Activated naive CD4-positive, alpha-beta T cell treated with anti-CD3 and anti-CD28 coated beads for 36 hours (primary cell): ENCODE measurements around the gene GRPEL1. TPM values are rescaled to one million over a fixed set of nuclear protein-coding genes. Genes with fewer than 3 reads are reported as not detected.

Source experiments
- CTCF ChIA-PET: fragments of 350-600 bp; sonication (Branson Sonifier 250); formaldehyde crosslinking; loops from one replicate; lab custom pipeline; 2021; ENCODE audit warnings: antibody characterized with exemption; lab: Charles Lee
- DNase-seq: peaks from one replicate; pipeline ENCODE4 v3.0.0-alpha.2; 2020
- H3K27ac Mint-ChIP-seq: one replicate; pipeline ENCODE4 v1.8.0; 2021; ENCODE audit warnings: mild to moderate bottlenecking, mixed read lengths
- H3K27me3 Mint-ChIP-seq: one replicate; pipeline ENCODE4 v1.8.0; 2021; ENCODE audit warnings: low read depth, mixed read lengths
- H3K36me3 Mint-ChIP-seq: one replicate; pipeline ENCODE4 v1.8.0; 2021; ENCODE audit warnings: low read depth, mixed read lengths
- H3K4me1 Mint-ChIP-seq: one replicate; pipeline ENCODE4 v1.8.0; 2021; ENCODE audit warnings: low read depth, mixed read lengths
- H3K4me3 Mint-ChIP-seq: one replicate; pipeline ENCODE4 v1.8.0; 2021; ENCODE audit warnings: mild to moderate bottlenecking, moderate library complexity, mixed read lengths
- H3K9me3 Mint-ChIP-seq: one replicate; pipeline ENCODE4 v1.8.0; 2021; ENCODE audit warnings: mixed read lengths
- intact Hi-C: fragments of 100-400 bp; cut with micrococcal nuclease; formaldehyde crosslinking; loops from one replicate; pipeline ENCODE4 v1.15.1; 2023
- total RNA-seq, 2 experiments: library from RNA; stranded (reverse); gene quantifications; one replicate each; pipeline ENCODE4 v1.2.3, GENCODE V29; 2021

GRPEL1 gene
- total RNA-seq, 2 experiments from 2014 or later: 53.7 to 53.9 TPM

DNA sequence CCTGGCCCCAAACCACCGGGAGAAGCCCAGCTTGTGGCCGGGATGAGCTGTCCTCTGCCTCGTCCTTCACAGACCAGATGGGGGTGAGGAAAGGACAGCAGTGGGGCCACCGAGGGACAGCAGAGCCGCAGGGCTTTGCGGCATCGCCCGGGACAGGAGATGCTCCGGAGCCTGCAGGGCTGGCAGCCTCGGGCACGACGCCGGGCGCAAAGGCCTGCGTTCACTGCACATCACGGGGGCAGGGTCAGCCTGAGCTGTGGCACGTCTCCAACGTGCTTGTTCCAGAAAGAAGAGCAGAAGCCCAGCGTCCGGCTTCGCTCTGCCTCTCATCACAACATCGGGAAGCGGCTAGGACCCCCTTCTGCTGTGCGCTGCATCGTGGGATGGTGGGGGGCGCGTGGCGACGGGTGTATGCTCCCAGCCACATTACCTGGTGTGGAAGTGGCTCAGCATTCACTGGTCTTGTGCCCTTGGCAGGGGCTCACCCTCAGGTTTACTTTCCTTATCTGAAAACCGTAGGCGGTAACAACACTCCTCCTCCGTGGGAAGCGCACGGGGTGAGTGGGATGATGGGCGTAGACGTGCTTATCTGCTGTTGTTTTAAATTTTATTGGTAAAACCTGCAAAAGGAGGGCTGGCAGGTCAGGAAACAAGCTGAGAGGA is 17.3 kb downstream of the GRPEL1 start:
- peaks cover 53% of the 10 kb centered on the region for H3K4me1 Mint-ChIP-seq
- H3K36me3 Mint-ChIP-seq: peaks cover 6% of the 10 kb centered on the region
- H3K27ac Mint-ChIP-seq: no peak overlapping the region

DNA sequence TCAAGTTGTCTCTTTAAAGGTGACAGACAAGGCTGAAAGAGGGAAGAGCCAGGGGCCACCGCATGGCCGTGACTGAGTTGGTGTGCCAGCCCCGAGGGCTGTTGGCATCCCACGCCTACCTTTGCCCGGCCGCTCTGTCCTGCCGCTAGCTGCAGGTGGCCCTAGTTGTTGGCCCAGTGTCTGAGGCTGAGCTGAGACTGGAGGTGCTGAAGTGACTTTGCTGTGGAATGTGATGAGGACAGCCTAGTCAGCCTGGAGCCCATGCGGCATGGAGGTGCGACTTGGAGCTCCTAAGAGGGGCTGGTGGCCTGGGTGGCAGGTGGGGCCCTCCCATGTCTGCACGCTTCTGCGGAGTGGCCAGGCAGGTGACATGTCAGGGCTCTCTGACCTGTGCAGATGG is 18.1 kb downstream of the GRPEL1 start:
- H3K27ac Mint-ChIP-seq: no peak overlapping the region
- intact Hi-C loops: no loop called here
- H3K36me3 Mint-ChIP-seq: peaks cover 6% of the 10 kb centered on the region
- DNase-seq: no peak
- peaks cover 60% of the 10 kb centered on the region for H3K4me1 Mint-ChIP-seq
- H3K4me3 Mint-ChIP-seq: no peak overlapping the region
- CTCF ChIA-PET: interaction anchor here (0.9 to 2.1 kb wide), 3 partner anchors 13 to 21 kb away, joined by 3 to 9 read pairs (median 3); no protein-coding TSS in a partner anchor
- no peaks in the 10 kb centered on the region for H3K9me3 Mint-ChIP-seq
- H3K27me3 Mint-ChIP-seq: no peaks in the 10 kb centered on the region

More for the DNA sequence above, 17.3 kb downstream of the GRPEL1 start:
- intact Hi-C loops: no loop called here
- CTCF ChIA-PET: interaction anchor here (0.7 to 2.1 kb wide), 4 partner anchors 13 to 152 kb away, joined by 3 to 9 read pairs (median 4); no protein-coding TSS in a partner anchor
- DNase-seq: no peak
- Mint-ChIP-seq H3K27me3 (no peaks in the 10 kb centered on the region), H3K9me3 (no peaks in the 10 kb centered on the region), H3K4me3 (no peak overlapping the region)

DNA sequence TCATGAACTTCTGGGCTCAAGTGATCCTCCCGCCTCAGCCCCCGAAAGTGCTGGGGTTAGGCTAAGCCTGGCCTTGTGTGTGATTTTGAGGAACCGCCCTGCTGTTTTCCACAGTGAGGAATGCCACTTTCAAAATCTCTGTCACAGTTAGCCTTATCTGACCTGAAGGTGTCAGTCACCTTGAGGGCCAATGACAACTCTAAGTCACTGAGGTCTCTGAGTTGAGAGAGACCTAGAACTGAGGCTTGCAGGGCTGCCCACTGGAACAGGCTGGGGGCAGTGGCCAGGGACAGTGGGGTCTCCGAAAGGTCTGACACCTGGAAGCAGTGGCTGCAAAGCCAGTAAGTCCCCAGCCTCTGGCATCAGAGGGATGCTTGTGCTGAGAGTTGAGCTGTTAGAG is 18.6 kb downstream of the GRPEL1 start:
- Mint-ChIP-seq H3K4me3 (no peak overlapping the region), H3K9me3 (no peaks in the 10 kb centered on the region), H3K4me1 (peaks cover 64% of the 10 kb centered on the region), H3K27me3 (no peaks in the 10 kb centered on the region), H3K27ac (no peak overlapping the region), H3K36me3 (peaks cover 3% of the 10 kb centered on the region)
- DNase-seq: no peak
- intact Hi-C loops: no loop called here
- CTCF ChIA-PET: interaction anchor here (1.3 to 2.1 kb wide), 2 partner anchors 14 to 21 kb away, joined by 3 to 9 read pairs; no protein-coding TSS in a partner anchor

DNA sequence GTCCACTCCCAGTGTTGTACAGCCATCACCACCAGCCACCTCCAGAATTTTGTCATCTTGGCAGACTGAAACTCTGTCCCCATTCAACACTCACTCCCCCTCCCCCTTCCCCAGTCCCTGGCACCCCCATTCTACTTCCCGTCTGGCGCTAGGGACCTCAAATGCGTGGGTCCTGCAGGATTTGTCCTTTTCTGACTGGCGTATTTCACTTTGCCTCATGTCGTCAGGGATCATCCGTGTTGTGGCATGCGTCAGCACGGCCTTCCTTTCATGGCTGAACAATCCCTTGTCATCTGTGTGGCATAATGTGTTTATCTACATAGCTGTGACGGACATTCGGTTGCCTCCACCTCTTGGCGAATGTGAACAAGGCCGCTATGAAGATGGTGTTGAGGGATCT is 19.2 kb downstream of the GRPEL1 start:
- H3K36me3 Mint-ChIP-seq: no peaks in the 10 kb centered on the region
- CTCF ChIA-PET: interaction anchor here (2.1 kb wide), 1 partner anchor 22 kb away, joined by 9 read pairs; no protein-coding TSS in a partner anchor
- no peak overlapping the region for H3K4me3 Mint-ChIP-seq
- intact Hi-C loops: no loop called here
- peaks cover 62% of the 10 kb centered on the region for H3K4me1 Mint-ChIP-seq
- no peak for DNase-seq
- no peak overlapping the region for H3K27ac Mint-ChIP-seq
- no peaks in the 10 kb centered on the region for H3K27me3 Mint-ChIP-seq
- H3K9me3 Mint-ChIP-seq: no peaks in the 10 kb centered on the region

DNA sequence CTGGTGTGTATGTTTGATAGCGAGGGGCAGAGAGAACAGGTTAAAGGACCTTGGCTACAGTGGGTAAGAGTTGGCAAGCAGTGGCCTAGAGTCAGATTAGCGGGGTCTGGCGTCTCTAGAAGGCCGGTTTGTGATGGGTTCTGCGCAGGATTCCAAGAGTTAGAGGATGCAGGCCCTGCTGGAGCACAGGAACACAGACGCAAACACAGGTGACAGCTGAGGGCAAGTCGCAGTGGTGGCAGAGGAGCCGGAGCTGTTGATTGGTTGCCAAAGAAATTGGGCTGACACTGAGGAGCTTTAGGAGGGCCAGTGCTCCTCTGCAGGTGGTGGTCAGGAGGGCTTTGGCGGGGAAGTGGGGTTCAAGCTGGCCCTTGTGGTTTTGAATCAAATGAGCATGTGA is 20.9 kb downstream of the GRPEL1 start:
- no peaks in the 10 kb centered on the region for H3K36me3 Mint-ChIP-seq
- H3K4me3 Mint-ChIP-seq: no peak overlapping the region
- CTCF ChIA-PET: interaction anchor here (0.6 to 8.2 kb wide), 2 partner anchors 21 to 130 kb away, joined by 3 to 155 read pairs; partner anchors contain the start of gene GRPEL1
- H3K27ac Mint-ChIP-seq: peak overlapping the region; percentile 44
- intact Hi-C loops: no loop called here
- H3K4me1 Mint-ChIP-seq: peaks cover 54% of the 10 kb centered on the region
- no peaks in the 10 kb centered on the region for H3K27me3 Mint-ChIP-seq
- H3K9me3 Mint-ChIP-seq: no peaks in the 10 kb centered on the region
- DNase-seq: no peak

DNA sequence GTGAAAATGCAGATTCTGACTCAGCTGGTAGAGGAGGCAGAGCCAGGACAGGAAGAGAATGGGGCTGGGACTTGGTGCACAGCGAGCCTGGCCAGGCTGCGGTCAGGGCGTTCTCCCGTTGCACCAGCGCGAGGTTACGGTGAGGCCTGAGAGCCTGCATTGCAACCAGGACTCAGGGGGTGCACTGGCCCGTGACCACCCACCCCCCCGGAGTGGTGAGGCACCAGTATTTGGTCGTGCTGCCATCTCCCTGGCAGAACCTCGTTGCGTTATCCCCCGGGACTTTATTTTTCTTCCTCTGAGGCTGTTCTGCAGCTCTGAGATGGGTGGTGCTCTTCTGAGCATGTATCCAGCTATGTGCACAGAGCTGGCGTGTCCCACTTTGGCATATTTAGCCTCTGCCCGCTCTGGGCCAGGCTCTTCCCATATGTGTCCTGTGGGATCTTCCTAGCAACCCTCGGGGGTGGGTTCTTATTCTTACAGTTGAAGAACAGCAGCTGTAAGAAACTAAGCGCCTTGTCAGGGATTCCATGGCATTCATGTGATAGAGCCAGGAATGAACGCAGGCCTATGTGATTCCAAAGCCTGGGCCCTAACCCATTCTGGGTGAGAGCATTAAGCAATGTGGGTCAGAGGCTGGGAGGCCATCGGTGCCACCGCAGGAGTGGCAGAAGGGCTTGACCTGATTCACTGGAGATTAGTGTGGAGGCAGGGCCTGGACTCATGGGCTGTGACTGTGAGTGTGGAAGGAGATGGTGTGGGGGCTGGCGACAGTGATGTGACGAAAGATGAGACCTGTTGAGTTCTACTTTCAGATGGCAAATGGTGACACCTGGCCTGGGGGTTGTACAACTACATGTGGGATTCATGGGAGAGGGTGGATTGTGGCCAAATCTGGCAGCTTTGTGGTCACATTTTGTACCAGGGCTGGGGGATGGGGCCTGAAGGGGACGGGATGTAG is 21.6 kb downstream of the GRPEL1 start:
- H3K4me1 Mint-ChIP-seq: peaks cover 56% of the 10 kb centered on the region
- H3K4me3 Mint-ChIP-seq: peak overlapping the region; percentile 87
- no peaks in the 10 kb centered on the region for H3K36me3 Mint-ChIP-seq
- DNase-seq: no peak
- CTCF ChIA-PET: interaction anchor here (0.7 to 8.2 kb wide), 3 partner anchors 9 to 72 kb away, joined by 3 to 155 read pairs (median 3); partner anchors contain the start of gene GRPEL1
- no peaks in the 10 kb centered on the region for H3K27me3 Mint-ChIP-seq
- no peaks in the 10 kb centered on the region for H3K9me3 Mint-ChIP-seq
- peak overlapping the region; percentile 9 for H3K27ac Mint-ChIP-seq
- intact Hi-C loops: no loop called here

DNA sequence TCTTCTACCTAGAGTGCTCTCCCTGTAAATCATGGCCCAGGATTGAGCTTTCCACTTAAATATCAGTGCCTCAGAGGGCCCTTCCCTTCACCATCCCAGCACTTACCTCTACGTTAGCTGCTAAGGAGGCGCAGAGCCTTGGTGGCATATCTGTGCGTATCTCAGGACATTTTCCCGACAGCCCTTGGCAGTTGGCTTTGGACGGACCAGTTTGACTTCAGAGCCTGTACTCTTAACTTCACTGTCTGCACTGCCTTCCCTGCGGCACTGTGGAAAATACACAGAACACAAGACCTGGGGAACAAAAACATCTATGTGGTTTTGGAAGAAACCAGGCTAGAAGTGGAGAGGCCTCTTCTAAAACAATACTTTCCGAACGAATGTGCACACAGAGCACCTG is 22.3 kb downstream of the GRPEL1 start:
- DNase-seq: no peak
- Mint-ChIP-seq H3K36me3 (no peaks in the 10 kb centered on the region), H3K9me3 (no peaks in the 10 kb centered on the region), H3K27ac (peak overlapping the region; percentile 25), H3K4me3 (peak overlapping the region; percentile 87), H3K27me3 (no peaks in the 10 kb centered on the region), H3K4me1 (peaks cover 56% of the 10 kb centered on the region)
- CTCF ChIA-PET: interaction anchor here (0.7 to 8.2 kb wide), 4 partner anchors 10 to 71 kb away, joined by 3 to 155 read pairs (median 8); partner anchors contain the start of gene GRPEL1
- intact Hi-C loops: no loop called here

DNA sequence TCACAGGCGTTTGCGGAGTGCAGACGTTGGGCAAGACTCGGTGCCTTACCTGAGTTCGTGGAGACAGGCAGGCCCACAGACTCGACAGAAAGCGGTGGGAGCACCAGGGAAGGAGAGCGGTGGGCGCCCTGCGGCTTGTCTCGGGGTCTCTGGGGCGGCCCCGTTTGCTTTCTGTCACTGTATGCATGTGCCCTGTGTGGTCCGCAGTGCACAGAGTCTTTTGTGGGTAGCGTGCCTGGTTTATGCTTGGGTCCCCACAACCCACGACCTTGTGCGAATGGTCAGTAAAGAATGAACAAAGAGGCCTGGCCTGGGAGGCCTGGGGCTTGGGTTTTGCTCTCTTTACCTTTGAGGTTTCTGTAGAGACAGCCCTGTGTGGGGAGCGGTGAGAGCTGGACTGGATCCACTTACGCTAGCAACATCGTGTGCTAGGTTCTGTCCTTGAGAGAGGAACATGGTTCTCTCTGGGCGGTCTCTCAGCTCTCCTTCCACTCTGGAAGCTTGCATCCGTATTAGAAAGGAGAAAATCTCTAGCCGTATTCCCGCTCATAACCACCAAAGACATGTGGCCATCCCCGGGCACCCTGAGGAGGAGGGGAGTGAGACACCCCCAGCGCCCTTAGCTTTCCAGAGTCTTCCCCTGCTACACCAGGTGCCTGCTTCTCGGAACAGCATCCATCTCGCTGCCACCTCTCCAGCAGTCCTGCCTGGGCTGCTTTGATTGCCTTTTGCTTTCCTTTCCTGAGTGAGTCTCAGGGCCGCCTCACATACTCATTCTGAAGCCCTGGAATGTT is 23.5 kb downstream of the GRPEL1 start:
- DNase-seq: no peak
- Mint-ChIP-seq H3K4me3 (peak overlapping the region; percentile 87), H3K4me1 (peaks cover 50% of the 10 kb centered on the region), H3K27me3 (no peaks in the 10 kb centered on the region), H3K36me3 (no peaks in the 10 kb centered on the region), H3K27ac (peak overlapping the region; percentile 46), H3K9me3 (no peaks in the 10 kb centered on the region)
- intact Hi-C loops: loop anchor here (1.0 kb wide), 1 partner anchor 370 kb away; a partner anchor contains a TSS
- CTCF ChIA-PET: interaction anchor here (1.1 to 8.2 kb wide), 5 partner anchors 8 to 70 kb away, joined by 5 to 155 read pairs (median 8); partner anchors contain the start of gene GRPEL1

DNA sequence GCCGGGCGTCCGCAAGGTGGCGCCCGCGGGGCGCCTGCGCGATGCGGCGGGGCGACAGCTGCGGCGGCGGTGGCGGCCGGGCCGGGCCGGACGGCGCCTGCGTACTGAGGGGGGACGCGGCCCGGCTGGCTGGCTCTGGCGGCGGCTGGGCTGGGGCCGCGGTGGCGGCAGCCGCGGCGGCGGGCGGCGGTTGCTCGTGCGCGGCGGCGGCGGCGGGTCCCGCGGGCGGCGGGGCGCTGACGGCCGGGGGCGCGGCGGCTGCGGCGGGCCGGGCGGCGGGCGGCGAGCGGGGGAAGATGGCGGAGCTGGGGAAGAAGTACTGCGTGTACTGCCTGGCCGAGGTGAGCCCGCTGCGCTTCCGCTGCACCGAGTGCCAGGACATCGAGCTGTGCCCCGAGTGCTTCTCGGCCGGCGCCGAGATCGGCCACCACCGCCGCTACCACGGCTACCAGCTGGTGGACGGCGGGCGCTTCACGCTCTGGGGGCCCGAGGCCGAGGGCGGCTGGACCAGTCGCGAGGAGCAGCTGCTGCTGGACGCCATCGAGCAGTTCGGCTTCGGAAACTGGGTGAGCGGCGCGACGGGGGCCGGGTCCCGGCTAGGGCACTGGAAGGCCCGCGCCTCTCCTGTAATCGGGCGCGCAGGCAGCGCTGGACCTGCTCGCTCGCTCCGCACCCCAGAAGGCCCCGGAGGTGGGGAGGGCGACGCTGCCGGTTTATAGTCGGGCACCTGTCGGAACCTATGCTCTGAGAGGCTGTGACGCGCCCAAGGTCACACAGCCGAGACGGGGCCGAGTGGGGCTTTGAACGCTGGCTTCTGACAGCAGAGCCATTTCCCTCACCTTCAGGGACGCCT is 24.4 kb downstream of the GRPEL1 start, which contains the start of gene TADA2B:
Gene TADA2B (plus strand): TSS at position 89 of the 853 bp plus-strand sequence. CDS start 208 bp downstream, at position 297.
- peak within 1 kb of the TSS; percentile 46 for H3K27ac Mint-ChIP-seq
- peaks cover 44% of the 10 kb centered on the region for H3K4me1 Mint-ChIP-seq
- no peaks in the 10 kb centered on the region for H3K27me3 Mint-ChIP-seq
- CTCF ChIA-PET: interaction anchor here (0.7 to 8.2 kb wide), 10 partner anchors 9 to 326 kb away, joined by 3 to 155 read pairs (median 6); partner anchors contain the start of gene GRPEL1
- no peaks in the 10 kb centered on the region for H3K9me3 Mint-ChIP-seq
- intact Hi-C loops: loop anchor here (1.0 to 2.0 kb wide), 8 partner anchors 25 to 369 kb away; partner anchors contain the start of genes BLOC1S4, GRPEL1, KIAA0232 and TBC1D14
- H3K36me3 Mint-ChIP-seq: no peaks in the 10 kb centered on the region
- peak; percentile 53 for DNase-seq
- H3K4me3 Mint-ChIP-seq: peak within 1 kb of the TSS; percentile 89

DNA sequence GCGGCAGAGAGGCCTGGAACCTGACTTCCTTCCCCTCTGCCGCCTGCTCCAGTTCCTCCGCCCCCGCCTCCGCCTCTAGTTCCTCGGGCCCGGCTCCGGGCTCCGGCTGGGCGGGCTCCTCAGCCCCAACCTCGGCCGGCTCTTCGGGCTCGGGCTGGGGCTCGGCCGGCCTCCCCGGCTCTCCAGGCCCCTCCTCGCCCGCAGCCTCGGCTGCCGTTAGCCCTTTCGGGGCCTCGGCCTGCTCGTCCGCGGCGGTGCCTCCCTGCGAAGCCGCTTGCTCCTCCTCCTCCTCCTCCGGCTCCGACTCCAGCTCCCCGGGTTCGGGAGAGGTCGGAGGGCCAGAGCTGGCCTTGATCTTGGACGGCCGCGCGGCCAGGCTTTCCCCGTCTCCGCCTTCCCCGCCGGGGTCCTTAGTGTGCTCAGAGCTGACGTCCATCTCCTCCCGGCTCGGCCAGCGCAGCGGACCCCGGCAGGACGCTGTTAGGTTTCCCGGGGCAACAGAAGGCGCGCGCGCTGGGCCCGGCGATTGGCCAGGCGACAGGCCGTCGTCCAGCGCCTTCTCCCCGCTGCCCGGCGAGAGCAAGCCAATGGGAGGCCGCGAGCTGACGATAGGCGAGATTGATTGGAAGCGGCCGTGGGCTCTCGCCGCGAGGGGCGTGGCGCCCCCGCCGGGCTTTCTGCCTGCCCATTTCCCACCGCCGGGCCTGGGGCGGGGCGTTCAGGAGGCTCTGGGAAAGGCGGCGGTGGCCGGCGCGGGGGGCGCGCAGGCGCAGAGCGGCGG is 25.2 kb downstream of the GRPEL1 start:
- Mint-ChIP-seq H3K4me1 (peaks cover 41% of the 10 kb centered on the region), H3K27ac (no peak overlapping the region), H3K36me3 (no peaks in the 10 kb centered on the region), H3K27me3 (no peaks in the 10 kb centered on the region), H3K9me3 (no peaks in the 10 kb centered on the region), H3K4me3 (peak overlapping the region; percentile 89)
- peak; percentile 91 for DNase-seq
- intact Hi-C loops: loop anchor here (1.0 to 2.0 kb wide), 7 partner anchors 26 to 326 kb away; partner anchors contain the start of genes BLOC1S4, GRPEL1, KIAA0232 and TBC1D14
- CTCF ChIA-PET: interaction anchor here (0.7 to 8.2 kb wide), 11 partner anchors 10 to 368 kb away, joined by 3 to 155 read pairs (median 5); partner anchors contain the start of gene GRPEL1
